Endothelial cell of umbilical vein (primary cell): ENCODE data around the gene TMEM139. TPM values are rescaled to one million over a fixed set of nuclear protein-coding genes. Genes with fewer than 3 reads are reported as not detected.
A peak's percentile ranks its signal among the peaks of the same experiment; 100 is the strongest.

Experiments
- BruUV-seq: library from RNA; stranded (reverse); fragments of 400-500 nt; replicated peaks from 2 replicates; lab custom pipeline; 2021; lab: Mats Ljungman, UMichigan
- CTCF ChIA-PET: fragments of 300-600, 350-600 bp; sonication (Branson Sonifier 250); formaldehyde crosslinking; loops from one replicate; lab custom pipeline; 2021; ENCODE audit warnings: antibody characterized with exemption, inconsistent platforms; lab: Charles Lee
- POLR2A ChIA-PET: fragments of 300-600, 350-600 bp; sonication (Branson Sonifier 250); formaldehyde crosslinking; loops from one replicate; lab custom pipeline; 2021; ENCODE audit warnings: antibody characterized with exemption, inconsistent platforms; lab: Charles Lee
- DNase-seq: peaks from one replicate; pipeline ENCODE4 v3.0.0-alpha.2; 2011; ENCODE audit warnings: low read depth, low spot score
- FAIRE-seq: peaks from 2 replicates; lab custom pipeline; 2011; peaks lifted over from hg19 to GRCh38; lab: Jason Lieb, UNC
- H2AFZ ChIP-seq: 2 replicates; pipeline ENCODE4 v1.6.0; 2012; ENCODE audit warnings: low read depth, low read length, control low read depth, inconsistent platforms
- H3K27ac ChIP-seq: 2 replicates; pipeline ENCODE4 v1.5.1; 2011; ENCODE audit warnings: low read depth, mild to moderate bottlenecking, control low read depth, low read length, moderate library complexity; ENCODE audit not compliant: insufficient read depth
- H3K27me3 ChIP-seq, 2 experiments: 2 replicates each; pipeline versions ENCODE4 v1.6.0 to v1.6.1; 2011; ENCODE audit warnings: low read length in 2 of 2, mixed read lengths in 1 of 2; ENCODE audit not compliant: control insufficient read depth in 2 of 2, insufficient read depth in 2 of 2
- H3K36me3 ChIP-seq, 2 experiments: 2 replicates in 1 of 2; 3 replicates in 1 of 2; pipeline ENCODE4 v1.5.1; 2011; ENCODE audit warnings: low read length in 2 of 2, mild to moderate bottlenecking in 1 of 2, moderate library complexity in 1 of 2; ENCODE audit not compliant: control insufficient read depth in 2 of 2, insufficient read depth in 2 of 2; ENCODE audit errors: extremely low read depth in 1 of 2
- H3K4me1 ChIP-seq: 3 replicates; pipeline ENCODE4 v1.5.1; 2011; ENCODE audit warnings: mild to moderate bottlenecking, low read length; ENCODE audit not compliant: control insufficient read depth, insufficient read depth; ENCODE audit errors: extremely low read depth
- H3K4me2 ChIP-seq: 2 replicates; pipeline ENCODE4 v1.6.1; 2011; ENCODE audit warnings: low read length, control low read depth, mixed read lengths; ENCODE audit not compliant: insufficient read depth
- H3K4me3 ChIP-seq, 3 experiments: fragments of 200-600 bp in 1 of 3; sonication (generic), shearing (Covaris generic) in 1 of 3; replicated peaks in 1 of 3; 2 replicates each; pipeline ENCODE4 v1.5.1; 2011 to 2016; ENCODE audit warnings: control low read depth in 3 of 3, low read length in 3 of 3, mild to moderate bottlenecking in 2 of 3, inconsistent platforms in 1 of 3, low read depth in 1 of 3, moderate library complexity in 1 of 3; ENCODE audit not compliant: insufficient read depth in 1 of 3
- H3K79me2 ChIP-seq: 2 replicates; pipeline ENCODE4 v1.6.0; 2012; ENCODE audit warnings: low read length, inconsistent platforms; ENCODE audit not compliant: control insufficient read depth, insufficient read depth
- H3K9ac ChIP-seq: replicated peaks from 2 replicates; pipeline ENCODE3; 2011; ENCODE audit warnings: low read length, control low read depth; ENCODE audit not compliant: insufficient read depth; ENCODE audit errors: extremely low read depth
- H3K9me1 ChIP-seq: replicated peaks from 3 replicates; pipeline ENCODE4 v1.6.0; 2011; ENCODE audit warnings: mild to moderate bottlenecking, low read length; ENCODE audit not compliant: control insufficient read depth, insufficient read depth; ENCODE audit errors: extremely low read depth
- H3K9me3 ChIP-seq: replicated peaks from 2 replicates; pipeline ENCODE4 v1.5.1; 2012; ENCODE audit warnings: low read length, inconsistent platforms; ENCODE audit not compliant: control insufficient read depth, insufficient read depth
- H4K20me1 ChIP-seq: replicated peaks from 2 replicates; pipeline ENCODE3; 2011; ENCODE audit warnings: mild to moderate bottlenecking, low read length; ENCODE audit not compliant: control insufficient read depth, insufficient read depth; ENCODE audit errors: extremely low read depth
- EZH2 ChIP-seq: IDR thresholded peaks from 2 replicates; pipeline ENCODE4 v1.6.1; 2012; ENCODE audit warnings: borderline replicate concordance, low read depth, mild to moderate bottlenecking, moderate library complexity, low read length, inconsistent platforms; ENCODE audit not compliant: severe bottlenecking
- FOS ChIP-seq: IDR thresholded peaks from 2 replicates; pipeline ENCODE4 v1.6.1; 2011; ENCODE audit warnings: mild to moderate bottlenecking, low read length, moderate library complexity, borderline replicate concordance; ENCODE audit not compliant: insufficient read depth
- GATA2 ChIP-seq: IDR thresholded peaks from 2 replicates; pipeline ENCODE4 v1.7.0; 2011; ENCODE audit warnings: low read depth, mild to moderate bottlenecking, moderate library complexity, mixed read lengths, low read length; ENCODE audit not compliant: insufficient read length, insufficient read depth
- JUN ChIP-seq: IDR thresholded peaks from 2 replicates; pipeline ENCODE4 v1.6.1; 2011; ENCODE audit warnings: borderline replicate concordance, low read depth; ENCODE audit not compliant: insufficient read length, insufficient read depth
- MYC ChIP-seq: IDR thresholded peaks from one replicate; pipeline ENCODE4 v1.6.1; 2011; ENCODE audit warnings: mild to moderate bottlenecking, low read depth, low read length
- POLR2A ChIP-seq: IDR thresholded peaks from 2 replicates; pipeline ENCODE4 v1.6.1; 2012; ENCODE audit warnings: low read depth, mild to moderate bottlenecking, control low read depth, low read length
- POLR2AphosphoS5 ChIP-seq: IDR thresholded peaks from 2 replicates; pipeline ENCODE4 v1.6.1; 2012; ENCODE audit warnings: low read depth, mild to moderate bottlenecking, control low read depth, low read length, moderate library complexity; ENCODE audit not compliant: insufficient read depth
- dilution Hi-C: fragments of 300-500 bp; cut with MboI; formaldehyde crosslinking; loops from one replicate; pipeline ENCODE4 v1.15.0; 2019; ENCODE audit warnings: low sequenced_read_pairs; ENCODE audit not compliant: extremely low pct_ligation_motif_present
- intact Hi-C: fragments of 100-400 bp; cut with micrococcal nuclease; formaldehyde crosslinking; loops from one replicate; pipeline ENCODE4 v1.10.0; 2022
- polyA plus RNA-seq, 4 experiments: library from polyadenylated mRNA; depleted of rRNA in 3 of 4; stranded (reverse) in 3 of 4; unstranded in 1 of 4; fragments of >200 nt; gene quantifications; 2 replicates each; pipeline versions ENCODE4 v1.2.1 to v1.2.3, GENCODE V29; 2011 to 2012; ENCODE audit warnings: missing spikeins in 1 of 4
- total RNA-seq: library from RNA; stranded (reverse); gene quantifications from 2 replicates; pipeline ENCODE4 v1.2.3, GENCODE V29; 2021
- TF ChIP-seq, protein P1 (sequence below): IDR thresholded peaks from 2 replicates; pipeline ENCODE4 v1.6.1; 2011; ENCODE audit not compliant: insufficient read depth, insufficient read length
- TF ChIP-seq, protein P2 (sequence below), 2 donors: IDR thresholded peaks; 1 replicate in 1 of 2; 2 replicates in 1 of 2; pipeline ENCODE4 v1.5.1; 2011; ENCODE audit warnings: low read length in 2 of 2, mild to moderate bottlenecking in 2 of 2, moderate library complexity in 2 of 2, control low read depth in 1 of 2, inconsistent platforms in 1 of 2, low read depth in 1 of 2; ENCODE audit not compliant: insufficient read depth in 1 of 2; ENCODE audit errors: extremely low read depth in 1 of 2

The TMEM139 gene
- total and polyA plus RNA-seq, 2 donors (not counting 3 experiments of a cell fraction or from before 2014, with no cell fraction given) = 0.37 TPM; not detected in 1

GRCh38 chr7:143238289-143238980 lies 46.3 kb upstream of the TMEM139 start:
- Histone ChIP-seq H3K4me2 (no peak overlapping the region), H3K27ac (no peak overlapping the region), H3K4me3 (no peak overlapping the region), H3K9ac (no peak overlapping the region), H3K9me3 (no peaks in the 10 kb centered on the region), H3K79me2 (no peaks in the 10 kb centered on the region), H3K36me3 (no peaks in the 10 kb centered on the region), H3K27me3 (peaks cover 2 to 13% of the 10 kb centered on the region in 2 experiments), H2AFZ (no peak overlapping the region), H4K20me1 (no peaks in the 10 kb centered on the region), H3K4me1 (peaks cover 2% of the 10 kb centered on the region), H3K9me1 (no peaks in the 10 kb centered on the region)
- CTCF ChIA-PET = interaction anchor here (1.1 to 3.2 kb wide), 2 partner anchors 22 to 68 kb away, joined by 3 to 45 read pairs; no protein-coding TSS in a partner anchor
- intact Hi-C loops = no loop called here
- dilution Hi-C loops = no loop called here
- FAIRE-seq (no peak), DNase-seq (no peak)
- POLR2A ChIA-PET = no interaction called here
- no TSS peak for BruUV-seq
- peak; percentile 36 for TF ChIP-seq FOS
- no peak for TF ChIP-seq POLR2A

- Histone ChIP-seq H4K20me1 (no peaks in the 10 kb centered on the region), H3K4me1 (peaks cover 2% of the 10 kb centered on the region), H3K9me1 (no peaks in the 10 kb centered on the region), H3K27me3 (peaks cover 2 to 8% of the 10 kb centered on the region in 2 experiments), H3K4me2 (no peak overlapping the region), H3K4me3 (no peak overlapping the region), H2AFZ (no peak overlapping the region), H3K27ac (no peak overlapping the region), H3K9ac (no peak overlapping the region), H3K79me2 (no peaks in the 10 kb centered on the region), H3K9me3 (no peaks in the 10 kb centered on the region), H3K36me3 (no peaks in the 10 kb centered on the region)
- POLR2A ChIA-PET = interaction anchor here (1.5 kb wide), 1 partner anchor 145 kb away, joined by 3 read pairs; no protein-coding TSS in a partner anchor
- intact Hi-C loops (loop anchor here (1.0 to 5.0 kb wide), 9 partner anchors 23 to 267 kb away; partner anchors contain the start of genes CASP2 and GSTK1), dilution Hi-C loops (no loop called here)
- FAIRE-seq (no peak), DNase-seq (no peak)
- CTCF ChIA-PET = interaction anchor here (0.8 to 3.2 kb wide), 34 partner anchors 8 to 636 kb away, joined by 3 to 45 read pairs (median 8); partner anchors contain the start of genes CASP2, EPHA1, GSTK1 and TAS2R40
- TF ChIP-seq GATA2 = no peak
- TF ChIP-seq, protein P1, sequence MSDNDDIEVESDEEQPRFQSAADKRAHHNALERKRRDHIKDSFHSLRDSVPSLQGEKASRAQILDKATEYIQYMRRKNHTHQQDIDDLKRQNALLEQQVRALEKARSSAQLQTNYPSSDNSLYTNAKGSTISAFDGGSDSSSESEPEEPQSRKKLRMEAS = no peak
- no peak for TF ChIP-seq POLR2A
- TF ChIP-seq FOS = no peak
- TF ChIP-seq EZH2 = no peak
- TF ChIP-seq JUN = no peak
- TF ChIP-seq, protein P2, sequence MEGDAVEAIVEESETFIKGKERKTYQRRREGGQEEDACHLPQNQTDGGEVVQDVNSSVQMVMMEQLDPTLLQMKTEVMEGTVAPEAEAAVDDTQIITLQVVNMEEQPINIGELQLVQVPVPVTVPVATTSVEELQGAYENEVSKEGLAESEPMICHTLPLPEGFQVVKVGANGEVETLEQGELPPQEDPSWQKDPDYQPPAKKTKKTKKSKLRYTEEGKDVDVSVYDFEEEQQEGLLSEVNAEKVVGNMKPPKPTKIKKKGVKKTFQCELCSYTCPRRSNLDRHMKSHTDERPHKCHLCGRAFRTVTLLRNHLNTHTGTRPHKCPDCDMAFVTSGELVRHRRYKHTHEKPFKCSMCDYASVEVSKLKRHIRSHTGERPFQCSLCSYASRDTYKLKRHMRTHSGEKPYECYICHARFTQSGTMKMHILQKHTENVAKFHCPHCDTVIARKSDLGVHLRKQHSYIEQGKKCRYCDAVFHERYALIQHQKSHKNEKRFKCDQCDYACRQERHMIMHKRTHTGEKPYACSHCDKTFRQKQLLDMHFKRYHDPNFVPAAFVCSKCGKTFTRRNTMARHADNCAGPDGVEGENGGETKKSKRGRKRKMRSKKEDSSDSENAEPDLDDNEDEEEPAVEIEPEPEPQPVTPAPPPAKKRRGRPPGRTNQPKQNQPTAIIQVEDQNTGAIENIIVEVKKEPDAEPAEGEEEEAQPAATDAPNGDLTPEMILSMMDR (IDR thresholded peaks at IDR 0.05; ENCODE audit: extremely low read depth in 1 of 2, insufficient read depth in 1 of 2, low read depth in 1 of 2, low read length in 2 of 2) = no peak
- no peak for TF ChIP-seq MYC
- TF ChIP-seq POLR2AphosphoS5 = no peak
- no TSS peak for BruUV-seq
Measured at GRCh38 chr7:143239813-143240212, 44.9 kb upstream of the TMEM139 start.
